Measurements from ENCODE around the gene GIPC3. TPM values are rescaled to one million over a fixed set of nuclear protein-coding genes. Genes with fewer than 3 reads are reported as not detected.
A peak's percentile ranks its signal among the peaks of the same experiment; 100 is the strongest.

Gene GIPC3
- total RNA-seq, 5 donors from 2014 or later (not counting 1 experiment from before 2014, with no cell fraction given), result 1.5 to 4.3 (median 2.7) TPM

- Histone ChIP-seq H3K27ac (ENCODE audit: low read length) (no peak overlapping the region), H3K9me3 (no peaks in the 10 kb centered on the region), H3K4me1 (ENCODE audit: control insufficient read depth in 1 of 2, extremely low read depth in 1 of 2, insufficient read depth in 2 of 2, low read length in 2 of 2) (peaks cover 0 to 40% of the 10 kb centered on the region in 2 experiments), H3K36me3 (ENCODE audit: control insufficient read depth in 2 of 2, extremely low read depth in 1 of 2, insufficient read depth in 1 of 2, low read length in 1 of 2) (peaks cover 11 to 50% of the 10 kb centered on the region in 2 donors), H3K27me3 (replicated peaks in 1 of 2; ENCODE audit: control insufficient read depth in 2 of 2, extremely low read depth in 1 of 2, insufficient read depth in 2 of 2, low read length in 1 of 2) (no peaks in the 10 kb centered on the region), H3K4me3 (ENCODE audit: control insufficient read depth in 1 of 2, extremely low read depth in 1 of 2, low read length in 1 of 2) (no peak overlapping the region)
- no peaks in the 10 kb centered on the region for H3K27me3 Mint-ChIP-seq
- 93% methylated on average over 8 of the region's 14 CpGs for WGBS (ENCODE audit: insufficient coverage)
- ATAC-seq (replicated peaks in 1 of 4) (no peak), DNase-seq (peak in 1 of 35 experiments; percentile 40)
- POLR2A ChIA-PET, result no interaction called here
- H3K4me1 Mint-ChIP-seq, result peaks cover 23 to 25% (median 25%) of the 10 kb centered on the region in 3 donors
- peaks cover 4% of the 10 kb centered on the region for H3K36me3 Mint-ChIP-seq
- no peak overlapping the region for H3K27ac Mint-ChIP-seq
- H3K4me3 Mint-ChIP-seq, result no peak overlapping the region
- no peaks in the 10 kb centered on the region for H3K9me3 Mint-ChIP-seq
- CTCF ChIA-PET, result no interaction called here
Observed at GRCh38 chr19:3548606-3549005, 36.7 kb upstream of the GIPC3 start.

GRCh38 chr19:3549816-3550215, 35.5 kb upstream of the GIPC3 start:
- Mint-ChIP-seq H3K36me3 (peaks cover 4% of the 10 kb centered on the region), H3K27ac (peak overlapping the region in 1 of 2 donors; percentile 6)
- POLR2A ChIA-PET, result interaction anchor here in 1 of 2 donors (0.6 kb wide), 1 partner anchor 18 kb away, joined by 6 read pairs; no protein-coding TSS in a partner anchor

GRCh38 chr19:3550947-3551791, 34.1 kb upstream of the GIPC3 start:
- Histone ChIP-seq H3K27ac (ENCODE audit: low read length) (no peak overlapping the region), H3K36me3 (ENCODE audit: control insufficient read depth in 2 of 2, extremely low read depth in 1 of 2, insufficient read depth in 1 of 2, low read length in 1 of 2) (peaks cover 11 to 33% of the 10 kb centered on the region in 2 donors)

More at GRCh38 chr19:3549816-3550215, 35.5 kb upstream of the GIPC3 start:
- peaks cover 11 to 41% of the 10 kb centered on the region in 2 donors for H3K36me3 ChIP-seq (ENCODE audit: control insufficient read depth in 2 of 2, extremely low read depth in 1 of 2, insufficient read depth in 1 of 2, low read length in 1 of 2)
- Mint-ChIP-seq H3K4me1 (peaks cover 30 to 34% (median 33%) of the 10 kb centered on the region in 3 donors), H3K4me3 (no peak overlapping the region), H3K27me3 (no peaks in the 10 kb centered on the region), H3K9me3 (no peaks in the 10 kb centered on the region)
- H3K27ac ChIP-seq (ENCODE audit: low read length), result no peak overlapping the region
- no peak for DNase-seq
- peaks cover 4 to 50% of the 10 kb centered on the region in 2 experiments for H3K4me1 ChIP-seq (ENCODE audit: control insufficient read depth in 1 of 2, extremely low read depth in 1 of 2, insufficient read depth in 2 of 2, low read length in 2 of 2)
- WGBS (ENCODE audit: insufficient coverage), result 96% methylated on average over 4 of the region's 10 CpGs
- H3K4me3 ChIP-seq (ENCODE audit: control insufficient read depth in 1 of 2, extremely low read depth in 1 of 2, low read length in 1 of 2), result no peak overlapping the region
- no peaks in the 10 kb centered on the region for H3K9me3 ChIP-seq
- CTCF ChIA-PET, result no interaction called here
- ATAC-seq (replicated peaks in 1 of 4), result no peak
- H3K27me3 ChIP-seq (replicated peaks in 1 of 2; ENCODE audit: control insufficient read depth in 2 of 2, extremely low read depth in 1 of 2, insufficient read depth in 2 of 2, low read length in 1 of 2), result no peaks in the 10 kb centered on the region

GRCh38 chr19:3551792-3552095, 33.5 kb upstream of the GIPC3 start:
- Histone ChIP-seq H3K36me3 (ENCODE audit: control insufficient read depth in 2 of 2, extremely low read depth in 1 of 2, insufficient read depth in 1 of 2, low read length in 1 of 2) (peaks cover 11 to 28% of the 10 kb centered on the region in 2 donors), H3K4me3 (ENCODE audit: control insufficient read depth in 1 of 2, extremely low read depth in 1 of 2, low read length in 1 of 2) (no peak overlapping the region), H3K27ac (ENCODE audit: low read length) (no peak overlapping the region), H3K4me1 (ENCODE audit: control insufficient read depth in 1 of 2, extremely low read depth in 1 of 2, insufficient read depth in 2 of 2, low read length in 2 of 2) (peaks cover 7 to 61% of the 10 kb centered on the region in 2 experiments), H3K27me3 (replicated peaks in 1 of 2; ENCODE audit: control insufficient read depth in 2 of 2, extremely low read depth in 1 of 2, insufficient read depth in 2 of 2, low read length in 1 of 2) (no peaks in the 10 kb centered on the region), H3K9me3 (no peaks in the 10 kb centered on the region)
- WGBS (ENCODE audit: insufficient coverage), result 93% methylated on average over 8 of the region's 9 CpGs
- ATAC-seq (replicated peaks in 1 of 4) (no peak), DNase-seq (no peak)
- H3K9me3 Mint-ChIP-seq, result no peaks in the 10 kb centered on the region
- CTCF ChIA-PET, result no interaction called here
- H3K4me3 Mint-ChIP-seq, result no peak overlapping the region
- peaks cover 40 to 44% (median 42%) of the 10 kb centered on the region in 3 donors for H3K4me1 Mint-ChIP-seq
- H3K27ac Mint-ChIP-seq, result peak overlapping the region in 1 of 2 donors; percentile 72
- POLR2A ChIA-PET, result interaction anchor here in 1 of 2 donors (0.7 kb wide), 1 partner anchor 13 kb away, joined by 6 read pairs; no protein-coding TSS in a partner anchor
- no peaks in the 10 kb centered on the region for H3K36me3 Mint-ChIP-seq
- H3K27me3 Mint-ChIP-seq, result no peaks in the 10 kb centered on the region

More at GRCh38 chr19:3550947-3551791, 34.1 kb upstream of the GIPC3 start:
- no peak for ATAC-seq (replicated peaks in 1 of 4)
- H3K4me3 Mint-ChIP-seq, result peak overlapping the region in 1 of 3 donors; percentile 23
- Histone ChIP-seq H3K9me3 (no peaks in the 10 kb centered on the region), H3K4me1 (ENCODE audit: control insufficient read depth in 1 of 2, extremely low read depth in 1 of 2, insufficient read depth in 2 of 2, low read length in 2 of 2) (peaks cover 6 to 56% of the 10 kb centered on the region in 2 experiments), H3K27me3 (replicated peaks in 1 of 2; ENCODE audit: control insufficient read depth in 2 of 2, extremely low read depth in 1 of 2, insufficient read depth in 2 of 2, low read length in 1 of 2) (no peaks in the 10 kb centered on the region), H3K4me3 (ENCODE audit: control insufficient read depth in 1 of 2, extremely low read depth in 1 of 2, low read length in 1 of 2) (no peak overlapping the region)
- peak overlapping the region in 1 of 2 donors; percentile 72 for H3K27ac Mint-ChIP-seq
- peaks cover 34 to 38% (median 36%) of the 10 kb centered on the region in 3 donors for H3K4me1 Mint-ChIP-seq
- ChIA-PET POLR2A (no interaction called here), CTCF (no interaction called here)
- H3K36me3 Mint-ChIP-seq, result no peaks in the 10 kb centered on the region
- H3K9me3 Mint-ChIP-seq, result no peaks in the 10 kb centered on the region
- H3K27me3 Mint-ChIP-seq, result no peaks in the 10 kb centered on the region
- no peak for DNase-seq
- WGBS (ENCODE audit: insufficient coverage), result 95% methylated on average over 25 of the region's 34 CpGs

- ChIA-PET CTCF (interaction anchor here (0.5 to 1.2 kb wide), 5 partner anchors 31 to 1278 kb away, joined by 3 read pairs; partner anchors contain the start of gene GIPC3 (in 1 of the 2)), POLR2A (interaction anchor here in 1 of 2 donors (0.5 kb wide), 1 partner anchor 1437 kb away, joined by 3 read pairs; no protein-coding TSS in a partner anchor)
- Mint-ChIP-seq H3K27ac (peak overlapping the region; percentile 97 to 98), H3K4me3 (peak overlapping the region; percentile 89 to 99 (median 98)), H3K27me3 (no peaks in the 10 kb centered on the region), H3K9me3 (no peaks in the 10 kb centered on the region), H3K36me3 (no peaks in the 10 kb centered on the region), H3K4me1 (peaks cover 45 to 50% (median 50%) of the 10 kb centered on the region in 3 donors)
- ATAC-seq (replicated peaks in 1 of 4), result peak; percentile 10 to 58 (median 30)
- H3K4me1 ChIP-seq (ENCODE audit: control insufficient read depth in 1 of 2, extremely low read depth in 1 of 2, insufficient read depth in 2 of 2, low read length in 2 of 2), result peaks cover 7 to 69% of the 10 kb centered on the region in 2 experiments
- H3K27ac ChIP-seq (ENCODE audit: low read length), result peak overlapping the region; percentile 63
- peaks cover 4 to 6% of the 10 kb centered on the region in 2 donors for H3K36me3 ChIP-seq (ENCODE audit: control insufficient read depth in 2 of 2, extremely low read depth in 1 of 2, insufficient read depth in 1 of 2, low read length in 1 of 2)
- peak overlapping the region; percentile 37 to 65 for H3K4me3 ChIP-seq (ENCODE audit: control insufficient read depth in 1 of 2, extremely low read depth in 1 of 2, low read length in 1 of 2)
- H3K27me3 ChIP-seq (replicated peaks in 1 of 2; ENCODE audit: control insufficient read depth in 2 of 2, extremely low read depth in 1 of 2, insufficient read depth in 2 of 2, low read length in 1 of 2), result no peaks in the 10 kb centered on the region
- no peaks in the 10 kb centered on the region for H3K9me3 ChIP-seq
- WGBS (ENCODE audit: insufficient coverage), result 48% methylated on average over 13 of the region's 21 CpGs
- peak; percentile 31 to 80 (median 50) for DNase-seq
Observed at GRCh38 chr19:3554254-3555083, 30.8 kb upstream of the GIPC3 start.

Data from T-cell (primary cell).